Mucosa of rectum (tissue), 2 donors: Measurements from ENCODE around the gene ZNF687.

Experiments used
- H3K27ac ChIP-seq, 2 donors: one replicate each; pipeline ENCODE4 v1.7.0; 2013; ENCODE audit warnings: inconsistent platforms in 2 of 2, low read depth in 2 of 2, low read length in 2 of 2
- H3K27me3 ChIP-seq, 2 donors: one replicate each; pipeline ENCODE4 v1.7.0; 2013; ENCODE audit warnings: low read length in 2 of 2; ENCODE audit not compliant: control insufficient read depth in 2 of 2, insufficient read depth in 2 of 2
- H3K36me3 ChIP-seq, 2 donors: one replicate each; pipeline ENCODE4 v1.7.0; 2013; ENCODE audit warnings: low read length in 2 of 2; ENCODE audit not compliant: control insufficient read depth in 2 of 2, insufficient read depth in 2 of 2
- H3K4me1 ChIP-seq, 2 donors: one replicate each; pipeline ENCODE4 v1.7.0; 2013; ENCODE audit warnings: low read length in 2 of 2, mild to moderate bottlenecking in 1 of 2; ENCODE audit not compliant: control insufficient read depth in 2 of 2, insufficient read depth in 2 of 2
- H3K4me3 ChIP-seq, 2 donors: one replicate each; pipeline ENCODE4 v1.7.0; 2013; ENCODE audit warnings: low read length in 2 of 2
- H3K9ac ChIP-seq, 2 donors: one replicate each; pipeline ENCODE4 v1.7.0; 2013; ENCODE audit warnings: low read length in 2 of 2, low read depth in 1 of 2, mild to moderate bottlenecking in 1 of 2
- H3K9me3 ChIP-seq, 2 donors: one replicate each; pipeline ENCODE4 v1.7.0; 2013; ENCODE audit warnings: low read length in 2 of 2; ENCODE audit not compliant: control insufficient read depth in 2 of 2
- donor health status: healthy.
- donor health status: Normal muscosa, but diverticular disease.

Gene ZNF687

DNA sequence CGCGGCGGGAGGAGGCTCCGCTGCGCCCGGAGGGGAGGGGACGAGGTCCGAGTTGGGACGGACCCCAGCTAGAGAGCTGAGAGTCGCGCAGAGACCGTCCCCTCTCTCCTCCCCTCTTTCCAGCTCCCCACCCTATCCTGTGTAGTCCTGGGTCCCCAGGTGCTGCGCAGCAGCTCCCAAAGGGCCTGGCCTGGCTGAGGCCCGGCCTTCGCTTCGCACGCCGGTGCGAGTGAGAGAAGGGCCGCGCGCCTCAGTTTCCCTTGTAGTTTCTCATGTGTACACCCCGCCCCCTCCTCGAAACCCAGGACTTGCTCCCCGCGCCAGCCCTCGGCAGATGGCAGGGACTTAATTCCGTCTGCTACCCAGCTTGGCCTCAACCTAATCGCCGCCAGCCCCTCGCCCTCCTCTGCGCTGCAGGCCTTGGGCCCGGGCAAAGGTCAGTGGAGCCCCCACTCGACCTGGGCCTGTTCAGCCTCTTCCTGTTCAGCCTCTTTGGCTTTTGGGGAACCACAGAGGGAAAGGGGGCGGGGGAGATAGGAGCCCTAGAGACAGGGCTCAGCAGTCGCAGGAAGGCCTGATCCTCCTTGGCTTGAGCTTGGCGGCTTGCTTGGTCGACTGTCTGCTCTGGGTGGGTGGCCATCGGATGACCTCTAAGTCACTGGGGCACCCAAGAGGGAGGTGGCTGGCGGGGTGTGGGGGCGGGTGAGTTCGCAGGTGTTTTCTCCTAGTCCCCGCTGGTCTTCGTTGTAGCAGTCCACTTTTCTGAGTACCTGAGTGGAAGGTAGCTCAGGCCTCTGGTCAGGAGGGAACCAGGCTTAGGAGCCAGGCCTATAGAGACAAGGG lies 1.0 kb downstream of the ZNF687 start:
- Histone ChIP-seq H3K27ac (peak overlapping the region; percentile 99 to 100), H3K36me3 (peaks cover 24 to 26% of the 10 kb centered on the region in 2 donors), H3K4me1 (peaks cover 11 to 16% of the 10 kb centered on the region in 2 donors), H3K9me3 (no peaks in the 10 kb centered on the region), H3K4me3 (peak overlapping the region; percentile 91 to 93), H3K27me3 (no peaks in the 10 kb centered on the region), H3K9ac (peak overlapping the region; percentile 81 to 82)

DNA sequence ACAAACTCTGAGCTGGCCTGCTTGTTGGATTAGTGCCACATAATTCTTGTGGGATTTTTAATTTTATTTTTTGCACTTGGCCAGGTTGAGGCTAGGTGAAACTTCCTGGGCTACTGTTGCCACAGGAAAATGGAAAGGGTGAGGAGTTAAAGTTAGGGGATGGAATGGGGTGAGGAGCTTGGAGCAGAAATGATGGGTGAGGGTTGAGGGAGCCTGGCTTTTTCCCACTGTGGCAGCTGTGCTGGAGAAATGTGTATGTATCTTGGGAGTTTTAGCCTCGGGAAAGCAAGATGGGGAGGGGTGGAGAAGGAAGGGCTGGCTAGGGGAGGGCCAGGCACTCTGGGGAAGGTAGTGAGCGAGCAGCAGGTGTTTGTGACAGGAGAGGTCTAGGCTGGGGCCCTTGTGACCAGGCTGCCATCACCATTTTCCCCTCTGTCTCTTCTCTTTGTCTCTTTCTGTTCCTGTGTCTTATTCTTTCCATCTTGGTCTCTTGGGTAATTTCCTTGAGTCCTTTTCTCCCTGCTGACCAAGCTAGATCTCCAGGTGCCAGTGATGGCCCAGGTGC lies 2.0 kb downstream of the ZNF687 start:
- Histone ChIP-seq H3K27ac (no peak overlapping the region), H3K36me3 (peaks cover 34 to 36% of the 10 kb centered on the region in 2 donors), H3K27me3 (no peaks in the 10 kb centered on the region), H3K9ac (no peak overlapping the region), H3K9me3 (no peaks in the 10 kb centered on the region), H3K4me1 (peaks cover 11 to 16% of the 10 kb centered on the region in 2 donors), H3K4me3 (no peak overlapping the region)

DNA sequence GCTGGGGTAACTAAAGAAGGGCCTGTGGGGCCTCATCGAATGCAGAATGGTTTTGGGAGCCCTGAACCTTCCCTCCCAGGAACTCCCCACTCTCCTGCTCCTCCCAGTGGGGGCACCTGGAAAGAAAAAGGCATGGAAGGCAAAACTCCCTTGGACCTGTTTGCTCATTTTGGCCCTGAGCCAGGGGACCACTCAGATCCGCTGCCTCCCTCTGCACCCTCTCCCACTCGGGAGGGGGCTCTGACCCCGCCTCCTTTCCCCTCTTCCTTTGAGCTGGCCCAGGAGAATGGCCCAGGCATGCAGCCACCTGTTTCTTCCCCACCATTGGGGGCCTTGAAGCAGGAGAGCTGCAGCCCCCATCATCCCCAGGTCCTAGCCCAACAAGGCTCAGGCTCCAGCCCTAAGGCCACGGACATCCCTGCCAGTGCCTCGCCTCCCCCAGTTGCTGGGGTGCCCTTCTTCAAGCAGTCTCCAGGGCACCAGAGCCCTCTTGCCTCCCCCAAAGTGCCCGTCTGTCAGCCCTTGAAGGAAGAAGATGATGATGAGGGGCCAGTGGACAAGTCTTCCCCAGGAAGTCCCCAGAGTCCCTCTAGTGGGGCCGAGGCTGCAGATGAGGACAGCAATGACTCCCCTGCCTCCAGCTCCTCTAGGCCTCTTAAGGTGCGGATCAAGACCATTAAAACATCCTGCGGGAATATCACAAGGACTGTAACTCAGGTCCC lies 4.7 kb downstream of the ZNF687 start:
- no peak overlapping the region for H3K4me3 ChIP-seq
- no peaks in the 10 kb centered on the region for H3K27me3 ChIP-seq
- H3K4me1 ChIP-seq, result peaks cover 8 to 13% of the 10 kb centered on the region in 2 donors
- H3K9me3 ChIP-seq, result no peaks in the 10 kb centered on the region
- peaks cover 47 to 56% of the 10 kb centered on the region in 2 donors for H3K36me3 ChIP-seq
- no peak overlapping the region for H3K9ac ChIP-seq
- no peak overlapping the region for H3K27ac ChIP-seq

DNA sequence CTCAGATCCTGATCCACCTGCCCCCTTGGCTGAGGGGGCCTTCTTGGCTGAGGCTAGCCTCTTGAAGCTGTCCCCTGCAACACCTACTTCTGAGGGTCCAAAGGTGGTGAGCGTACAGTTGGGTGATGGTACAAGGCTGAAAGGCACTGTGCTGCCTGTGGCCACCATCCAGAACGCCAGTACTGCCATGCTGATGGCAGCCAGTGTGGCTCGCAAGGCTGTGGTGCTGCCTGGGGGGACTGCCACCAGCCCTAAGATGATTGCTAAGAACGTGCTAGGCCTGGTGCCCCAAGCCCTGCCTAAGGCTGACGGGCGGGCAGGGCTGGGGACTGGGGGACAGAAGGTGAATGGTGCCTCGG lies 5.2 kb downstream of the ZNF687 start:
- Histone ChIP-seq H3K36me3 (peaks cover 52 to 61% of the 10 kb centered on the region in 2 donors), H3K9ac (no peak overlapping the region), H3K27me3 (no peaks in the 10 kb centered on the region), H3K4me1 (peaks cover 8 to 13% of the 10 kb centered on the region in 2 donors), H3K4me3 (no peak overlapping the region), H3K27ac (no peak overlapping the region), H3K9me3 (no peaks in the 10 kb centered on the region)

DNA sequence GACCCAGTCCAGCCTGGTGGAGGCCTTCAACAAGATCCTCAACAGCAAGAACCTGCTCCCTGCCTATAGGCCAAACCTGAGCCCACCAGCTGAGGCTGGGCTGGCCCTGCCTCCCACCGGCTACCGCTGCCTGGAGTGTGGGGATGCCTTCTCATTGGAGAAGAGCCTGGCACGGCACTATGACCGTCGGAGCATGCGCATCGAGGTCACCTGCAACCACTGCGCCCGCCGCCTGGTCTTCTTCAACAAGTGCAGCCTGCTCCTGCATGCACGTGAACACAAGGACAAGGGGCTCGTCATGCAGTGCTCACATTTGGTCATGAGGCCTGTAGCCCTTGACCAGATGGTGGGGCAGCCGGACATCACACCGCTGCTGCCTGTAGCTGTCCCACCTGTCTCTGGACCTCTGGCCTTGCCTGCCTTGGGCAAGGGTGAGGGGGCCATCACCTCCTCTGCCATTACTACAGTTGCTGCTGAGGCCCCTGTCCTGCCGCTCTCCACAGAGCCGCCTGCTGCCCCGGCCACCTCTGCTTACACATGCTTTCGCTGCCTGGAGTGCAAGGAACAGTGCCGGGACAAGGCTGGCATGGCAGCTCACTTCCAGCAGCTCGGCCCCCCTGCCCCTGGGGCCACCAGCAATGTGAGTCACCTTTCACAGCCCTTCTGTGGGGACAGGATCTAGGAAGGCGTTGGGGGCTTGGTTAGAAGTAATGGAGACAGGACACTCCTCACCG lies 5.8 kb downstream of the ZNF687 start:
- no peaks in the 10 kb centered on the region for H3K27me3 ChIP-seq
- peaks cover 8 to 13% of the 10 kb centered on the region in 2 donors for H3K4me1 ChIP-seq
- no peaks in the 10 kb centered on the region for H3K9me3 ChIP-seq
- no peak overlapping the region for H3K9ac ChIP-seq
- peaks cover 59 to 67% of the 10 kb centered on the region in 2 donors for H3K36me3 ChIP-seq
- no peak overlapping the region for H3K4me3 ChIP-seq
- H3K27ac ChIP-seq, result no peak overlapping the region

DNA sequence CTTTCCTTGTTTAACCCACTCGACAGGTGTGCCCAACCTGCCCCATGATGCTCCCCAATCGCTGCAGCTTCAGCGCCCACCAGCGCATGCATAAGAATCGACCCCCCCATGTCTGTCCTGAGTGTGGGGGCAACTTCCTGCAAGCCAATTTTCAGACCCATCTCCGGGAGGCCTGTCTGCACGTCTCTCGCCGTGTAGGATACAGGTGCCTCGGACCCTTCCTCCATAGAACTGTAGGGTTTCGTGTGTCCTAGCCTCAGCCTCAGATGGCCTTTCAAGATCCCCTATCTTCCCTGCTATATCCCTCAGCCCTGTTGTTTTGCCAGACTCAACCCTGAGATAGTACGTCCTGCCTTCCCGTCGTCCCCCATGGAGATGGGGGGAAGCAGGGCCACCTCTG lies 6.4 kb downstream of the ZNF687 start:
- Histone ChIP-seq H3K9me3 (no peaks in the 10 kb centered on the region), H3K27ac (no peak overlapping the region), H3K4me3 (no peak overlapping the region), H3K36me3 (peaks cover 64 to 73% of the 10 kb centered on the region in 2 donors), H3K4me1 (peaks cover 7 to 8% of the 10 kb centered on the region in 2 donors), H3K9ac (no peak overlapping the region), H3K27me3 (no peaks in the 10 kb centered on the region)

DNA sequence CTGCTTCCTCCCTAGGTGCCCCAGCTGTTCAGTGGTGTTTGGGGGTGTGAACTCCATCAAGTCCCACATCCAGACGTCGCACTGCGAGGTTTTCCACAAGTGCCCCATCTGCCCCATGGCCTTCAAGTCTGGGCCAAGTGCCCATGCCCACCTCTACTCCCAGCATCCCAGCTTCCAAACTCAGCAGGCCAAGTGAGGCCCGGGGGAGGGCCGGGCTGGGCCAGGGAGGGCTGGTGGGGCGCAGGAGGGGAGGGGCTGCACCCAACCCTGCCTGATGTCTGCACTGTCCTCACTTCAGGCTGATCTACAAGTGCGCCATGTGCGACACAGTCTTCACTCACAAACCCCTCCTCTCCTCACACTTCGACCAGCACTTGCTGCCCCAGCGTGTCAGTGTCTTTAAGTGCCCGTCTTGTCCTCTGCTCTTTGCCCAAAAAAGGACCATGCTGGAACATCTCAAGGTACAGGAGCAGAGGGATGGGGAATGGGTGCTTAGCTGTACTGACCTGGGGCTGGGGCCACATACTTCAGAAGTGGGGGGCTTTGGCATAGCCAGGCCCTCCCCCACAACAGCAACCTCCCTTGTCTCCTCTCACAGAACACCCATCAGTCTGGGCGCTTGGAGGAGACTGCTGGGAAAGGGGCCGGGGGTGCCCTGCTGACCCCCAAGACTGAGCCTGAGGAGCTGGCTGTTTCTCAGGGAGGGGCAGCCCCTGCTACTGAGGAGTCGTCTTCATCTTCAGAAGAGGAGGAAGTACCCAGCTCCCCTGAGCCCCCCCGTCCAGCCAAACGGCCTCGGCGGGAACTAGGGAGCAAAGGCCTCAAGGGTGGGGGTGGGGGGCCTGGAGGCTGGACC lies 7.2 kb downstream of the ZNF687 start:
- H3K9ac ChIP-seq, result no peak overlapping the region
- H3K27ac ChIP-seq, result no peak overlapping the region
- no peaks in the 10 kb centered on the region for H3K4me1 ChIP-seq
- peaks cover 72 to 81% of the 10 kb centered on the region in 2 donors for H3K36me3 ChIP-seq
- no peak overlapping the region for H3K4me3 ChIP-seq
- H3K27me3 ChIP-seq, result no peaks in the 10 kb centered on the region
- no peaks in the 10 kb centered on the region for H3K9me3 ChIP-seq

DNA sequence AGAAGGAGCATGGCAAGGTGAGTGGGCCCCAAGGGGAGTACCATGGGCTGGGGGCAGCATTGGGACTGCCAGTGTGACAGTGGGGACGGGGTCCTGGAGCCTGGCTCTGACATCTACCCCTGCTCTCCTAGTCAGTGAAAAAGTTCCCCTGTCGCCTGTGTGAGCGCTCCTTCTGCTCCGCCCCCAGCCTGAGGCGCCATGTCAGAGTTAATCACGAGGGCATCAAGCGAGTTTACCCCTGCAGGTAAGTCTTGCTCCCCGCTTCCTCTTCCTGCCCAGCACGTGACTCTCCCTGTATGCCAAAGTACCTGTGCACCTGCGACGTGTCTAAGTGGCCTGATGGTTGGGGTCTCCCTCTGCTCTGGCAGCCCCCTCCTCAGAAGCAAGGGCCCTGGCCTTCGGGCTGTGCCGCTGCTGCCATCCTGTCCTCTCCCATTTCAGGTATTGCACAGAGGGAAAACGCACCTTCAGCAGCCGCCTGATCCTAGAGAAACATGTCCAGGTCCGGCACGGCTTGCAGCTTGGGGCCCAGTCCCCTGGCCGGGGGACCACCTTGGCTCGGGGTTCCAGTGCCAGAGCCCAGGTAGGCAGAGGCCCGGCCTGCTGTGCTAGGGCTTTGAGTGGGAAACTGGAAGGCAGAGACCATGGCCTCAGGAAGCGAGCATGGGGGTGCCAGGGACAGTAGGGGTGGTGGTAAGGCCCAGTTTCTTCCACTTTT lies 8.1 kb downstream of the ZNF687 start:
- H3K4me3 ChIP-seq, result no peak overlapping the region
- no peaks in the 10 kb centered on the region for H3K9me3 ChIP-seq
- H3K27me3 ChIP-seq, result no peaks in the 10 kb centered on the region
- no peak overlapping the region for H3K9ac ChIP-seq
- H3K4me1 ChIP-seq, result no peaks in the 10 kb centered on the region
- H3K36me3 ChIP-seq, result peaks cover 76 to 89% of the 10 kb centered on the region in 2 donors
- no peak overlapping the region for H3K27ac ChIP-seq
